Hepatocyte (in vitro differentiated cells): ENCODE results near the gene KANK4. TPM values are rescaled to one million over a fixed set of nuclear protein-coding genes. Genes with fewer than 3 reads are reported as not detected.

Source experiments
- DNase-seq: peaks from one replicate; pipeline ENCODE4 v3.0.0-alpha.2; 2016; ENCODE audit warnings: low spot score
- H2AFZ ChIP-seq: fragments of 200-600 bp; sonication (generic); 2 replicates; pipeline ENCODE4 v1.6.0; 2016; ENCODE audit warnings: antibody characterized with exemption, mild to moderate bottlenecking
- H3K27ac ChIP-seq: fragments of 200-600 bp; sonication (generic); 2 replicates; pipeline ENCODE4 v1.5.1; 2016; ENCODE audit warnings: mild to moderate bottlenecking
- H3K27me3 ChIP-seq: fragments of 200-600 bp; sonication (generic); 2 replicates; pipeline ENCODE4 v1.6.1; 2016
- H3K36me3 ChIP-seq: fragments of 200-600 bp; sonication (generic); replicated peaks from 2 replicates; pipeline ENCODE4 v1.5.1; 2016; ENCODE audit warnings: low read depth; ENCODE audit not compliant: insufficient read depth
- H3K4me1 ChIP-seq: fragments of 200-600 bp; sonication (generic); 2 replicates; pipeline ENCODE4 v1.5.1; 2016; ENCODE audit warnings: mild to moderate bottlenecking, moderate library complexity; ENCODE audit not compliant: insufficient read depth
- H3K4me2 ChIP-seq: fragments of 200-600 bp; sonication (generic); 2 replicates; pipeline ENCODE4 v1.6.0; 2016
- H3K4me3 ChIP-seq: fragments of 200-600 bp; sonication (generic); 2 replicates; pipeline ENCODE4 v1.5.1; 2016; ENCODE audit warnings: mild to moderate bottlenecking
- H3K79me2 ChIP-seq: fragments of 200-600 bp; sonication (generic); 2 replicates; pipeline ENCODE4 v1.6.0; 2017; ENCODE audit warnings: mild to moderate bottlenecking
- H3K9me2 ChIP-seq: fragments of 200-600 bp; sonication (generic); replicated peaks from 2 replicates; pipeline ENCODE4 v1.6.0; 2017; ENCODE audit warnings: mild to moderate bottlenecking; ENCODE audit not compliant: insufficient read depth
- H3K9me3 ChIP-seq: fragments of 200-600 bp; sonication (generic); 2 replicates; pipeline ENCODE4 v1.5.1; 2016; ENCODE audit warnings: low read depth, mild to moderate bottlenecking
- H4K20me1 ChIP-seq: fragments of 200-600 bp; sonication (generic); 2 replicates; pipeline ENCODE4 v1.6.0; 2016; ENCODE audit warnings: mild to moderate bottlenecking; ENCODE audit not compliant: insufficient read depth, poor library complexity, severe bottlenecking
- EZH2 ChIP-seq: fragments of 200-600 bp; sonication (generic); IDR thresholded peaks from 2 replicates; pipeline ENCODE4 v1.6.1; 2016; ENCODE audit warnings: antibody characterized with exemption, mild to moderate bottlenecking, borderline replicate concordance
- EZH2phosphoT487 ChIP-seq: fragments of 200-600 bp; sonication (generic); IDR thresholded peaks from one replicate; pipeline ENCODE4 v1.6.1; 2018; ENCODE audit warnings: antibody characterized with exemption, mild to moderate bottlenecking, low read depth, moderate library complexity; ENCODE audit not compliant: unreplicated experiment, severe bottlenecking
- WGBS: methylation state at CpG from one replicate; pipeline ENCODE4 v1.1.6; 2016; ENCODE audit warnings: low lambda C conversion rate; ENCODE audit errors: missing lambda C conversion rate; 5-methylcytosine and 5-hydroxymethylcytosine counted together
- polyA plus RNA-seq: library from polyadenylated mRNA; unstranded; fragments of >200 nt; fragmentation: Nextera tagmentation; extraction: Ambion mirVana; gene quantifications from 2 replicates; pipeline ENCODE4 v1.2.1, GENCODE V29; 2016
- total RNA-seq: library from RNA; depleted of rRNA; stranded (reverse); fragments of >200 nt; gene quantifications from 2 replicates; pipeline ENCODE4 v1.2.3, GENCODE V29; 2014
- TF ChIP-seq, protein P1 (sequence below): fragments of 200-600 bp; sonication (generic); IDR thresholded peaks from 2 replicates; pipeline ENCODE4 v1.5.1; 2016; ENCODE audit warnings: antibody characterized with exemption, mild to moderate bottlenecking; ENCODE audit not compliant: poor library complexity

KANK4 gene
- total and polyA plus RNA-seq, 2 experiments from 2014 or later: 6.0 to 7.7 TPM

DNA sequence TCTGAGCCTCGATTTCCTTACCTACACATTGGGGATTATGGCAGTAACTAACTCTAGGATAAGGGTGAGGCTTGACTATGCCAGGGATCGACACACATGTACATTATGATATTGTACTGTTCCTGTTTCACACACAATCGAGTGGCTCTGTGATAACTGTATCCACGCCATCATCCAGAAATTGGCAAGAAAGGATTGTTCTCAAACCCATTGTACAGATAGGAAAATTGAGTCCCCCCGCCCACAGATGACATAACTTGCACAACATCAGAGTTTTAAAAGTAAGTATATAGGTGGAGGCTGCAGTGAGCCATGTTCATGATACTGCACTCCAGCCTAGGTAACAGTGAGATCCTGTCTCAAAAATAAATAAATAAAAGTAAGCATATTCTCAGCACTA is 3.8 kb downstream of the KANK4 start:
- Histone ChIP-seq H3K4me3 (no peak overlapping the region), H3K9me3 (no peaks in the 10 kb centered on the region), H3K79me2 (no peaks in the 10 kb centered on the region), H2AFZ (no peak overlapping the region), H3K27me3 (no peaks in the 10 kb centered on the region), H3K9me2 (no peaks in the 10 kb centered on the region), H3K27ac (peak overlapping the region; percentile 11), H4K20me1 (no peaks in the 10 kb centered on the region), H3K36me3 (no peaks in the 10 kb centered on the region), H3K4me2 (no peak overlapping the region), H3K4me1 (peaks cover 3% of the 10 kb centered on the region)
- 96% methylated on average over 5 of the region's 5 CpGs for WGBS
- no peak for TF ChIP-seq EZH2
- TF ChIP-seq, protein P1, sequence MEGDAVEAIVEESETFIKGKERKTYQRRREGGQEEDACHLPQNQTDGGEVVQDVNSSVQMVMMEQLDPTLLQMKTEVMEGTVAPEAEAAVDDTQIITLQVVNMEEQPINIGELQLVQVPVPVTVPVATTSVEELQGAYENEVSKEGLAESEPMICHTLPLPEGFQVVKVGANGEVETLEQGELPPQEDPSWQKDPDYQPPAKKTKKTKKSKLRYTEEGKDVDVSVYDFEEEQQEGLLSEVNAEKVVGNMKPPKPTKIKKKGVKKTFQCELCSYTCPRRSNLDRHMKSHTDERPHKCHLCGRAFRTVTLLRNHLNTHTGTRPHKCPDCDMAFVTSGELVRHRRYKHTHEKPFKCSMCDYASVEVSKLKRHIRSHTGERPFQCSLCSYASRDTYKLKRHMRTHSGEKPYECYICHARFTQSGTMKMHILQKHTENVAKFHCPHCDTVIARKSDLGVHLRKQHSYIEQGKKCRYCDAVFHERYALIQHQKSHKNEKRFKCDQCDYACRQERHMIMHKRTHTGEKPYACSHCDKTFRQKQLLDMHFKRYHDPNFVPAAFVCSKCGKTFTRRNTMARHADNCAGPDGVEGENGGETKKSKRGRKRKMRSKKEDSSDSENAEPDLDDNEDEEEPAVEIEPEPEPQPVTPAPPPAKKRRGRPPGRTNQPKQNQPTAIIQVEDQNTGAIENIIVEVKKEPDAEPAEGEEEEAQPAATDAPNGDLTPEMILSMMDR: no peak
- TF ChIP-seq EZH2phosphoT487: no peak
- DNase-seq: no peak

DNA sequence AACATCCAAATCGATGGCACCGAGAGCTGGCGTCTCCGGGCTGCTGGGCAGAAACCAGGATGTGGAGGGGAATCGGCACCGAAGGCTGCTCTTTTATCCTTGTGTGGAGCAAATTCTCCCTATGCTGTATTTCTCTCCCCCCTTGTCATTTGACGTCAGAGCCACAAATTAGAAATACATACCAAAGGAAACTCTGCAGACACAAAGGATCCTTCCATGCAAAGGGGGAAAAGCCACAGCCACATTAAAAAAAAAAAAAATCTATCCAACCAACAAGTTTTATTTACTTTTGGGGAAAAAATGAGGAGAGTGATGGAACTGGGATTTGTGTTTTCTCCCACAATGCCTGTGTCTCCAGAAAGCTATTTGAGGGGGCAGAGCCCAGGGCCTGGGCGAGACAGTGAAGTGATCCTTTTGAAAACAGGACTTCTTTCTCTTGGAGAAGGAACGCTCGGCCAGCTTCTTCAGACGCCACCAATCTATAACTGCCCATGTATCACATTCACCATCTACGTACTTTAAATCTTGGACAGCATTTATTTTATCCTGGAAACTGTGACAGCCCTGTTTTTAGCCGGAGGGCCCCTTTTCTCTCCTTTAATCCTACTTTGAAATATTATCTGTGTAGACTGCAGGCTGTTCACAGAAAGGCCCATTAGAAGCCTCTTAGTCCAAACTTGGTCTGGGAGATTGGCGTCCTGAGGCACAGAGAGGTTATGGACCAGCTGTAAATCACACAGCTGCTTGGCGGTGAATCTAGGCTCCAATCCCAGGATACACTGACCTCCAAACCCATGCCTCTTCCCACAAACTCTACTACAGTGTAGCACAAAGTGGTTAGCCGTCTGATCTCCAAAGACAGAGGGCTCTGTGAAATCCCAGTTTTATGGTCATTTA is 4.5 kb downstream of the KANK4 start:
- no peak for DNase-seq
- Histone ChIP-seq H3K27me3 (no peaks in the 10 kb centered on the region), H4K20me1 (no peaks in the 10 kb centered on the region), H3K9me3 (no peaks in the 10 kb centered on the region), H2AFZ (no peak overlapping the region), H3K9me2 (no peaks in the 10 kb centered on the region), H3K4me3 (no peak overlapping the region), H3K4me2 (no peak overlapping the region), H3K4me1 (peaks cover 3% of the 10 kb centered on the region), H3K27ac (peak overlapping the region; percentile 11), H3K79me2 (no peaks in the 10 kb centered on the region), H3K36me3 (no peaks in the 10 kb centered on the region)
- TF ChIP-seq, protein P1: no peak
- TF ChIP-seq EZH2phosphoT487 (no peak), EZH2 (no peak)
- 74% methylated on average over 16 of the region's 16 CpGs for WGBS

DNA sequence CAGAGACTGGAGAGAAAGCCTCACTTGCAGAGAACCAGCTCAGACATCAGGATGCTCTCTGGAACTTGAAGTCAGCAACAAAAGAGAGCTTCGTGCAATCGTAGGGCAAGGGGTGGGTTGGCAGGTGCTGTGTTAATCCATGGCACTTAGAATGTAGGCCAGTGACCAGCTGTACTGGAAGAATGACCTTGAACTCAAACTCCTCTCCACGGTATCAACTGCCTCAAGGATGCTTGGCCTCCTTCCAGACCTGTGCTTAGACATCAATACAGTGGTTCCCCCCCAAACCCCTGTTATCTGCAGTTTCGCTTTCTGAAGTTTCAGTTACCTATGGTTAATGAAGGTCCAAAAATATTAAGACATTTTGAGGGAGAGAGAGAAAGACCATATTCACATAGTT is 6.5 kb downstream of the KANK4 start:
- no peak overlapping the region for H2AFZ ChIP-seq
- H3K27ac ChIP-seq: no peak overlapping the region
- no peak overlapping the region for H3K4me3 ChIP-seq
- H3K79me2 ChIP-seq: no peaks in the 10 kb centered on the region
- TF ChIP-seq EZH2 (no peak), EZH2phosphoT487 (no peak)
- TF ChIP-seq, protein P1: no peak
- DNase-seq: no peak
- 66% methylated on average over 4 of the region's 4 CpGs for WGBS
- no peaks in the 10 kb centered on the region for H3K4me1 ChIP-seq
- no peak overlapping the region for H3K4me2 ChIP-seq
- no peaks in the 10 kb centered on the region for H3K9me3 ChIP-seq
- no peaks in the 10 kb centered on the region for H4K20me1 ChIP-seq
- no peaks in the 10 kb centered on the region for H3K36me3 ChIP-seq
- no peaks in the 10 kb centered on the region for H3K27me3 ChIP-seq
- H3K9me2 ChIP-seq: no peaks in the 10 kb centered on the region
